ENCODE results near the gene TACC2. TPM values are rescaled to one million over a fixed set of nuclear protein-coding genes. Genes with fewer than 3 reads are reported as not detected.

Gene TACC2
- total RNA-seq, 1 donor from 2014 or later, result not detected

GRCh38 chr10:122298206-122298597, 309.2 kb downstream of the TACC2 start:
- H3K4me1 Mint-ChIP-seq, result peaks cover 2% of the 10 kb centered on the region

GRCh38 chr10:122298598-122299301, 309.8 kb downstream of the TACC2 start:
- H3K27ac Mint-ChIP-seq, result no peak overlapping the region
- no peak for TF ChIP-seq CTCF (IDR thresholded peaks at IDR 0.05)
- intact Hi-C loops (cut with micrococcal nuclease), result loop anchor here (1.0 to 2.0 kb wide), 4 partner anchors 44 to 405 kb away; partner anchors contain the start of gene PLEKHA1
- H3K4me1 Mint-ChIP-seq, result peaks cover 2% of the 10 kb centered on the region
- H3K9me3 Mint-ChIP-seq, result no peaks in the 10 kb centered on the region
- no peak overlapping the region for H3K4me3 Mint-ChIP-seq
- H3K27me3 Mint-ChIP-seq, result peaks cover 13% of the 10 kb centered on the region
- DNase-seq, result peak; percentile 48
- H3K36me3 Mint-ChIP-seq (ENCODE audit: low read depth), result no peaks in the 10 kb centered on the region
- POLR2A ChIA-PET, result interaction anchor here (1.0 kb wide), 1 partner anchor 137 kb away, joined by 5 read pairs; no protein-coding TSS in a partner anchor
- CTCF ChIA-PET, result interaction anchor here (0.5 to 4.6 kb wide), 14 partner anchors 9 to 405 kb away, joined by 3 to 89 read pairs (median 4); partner anchors contain the start of gene PLEKHA1
- peak; percentile 89 for ATAC-seq (ENCODE audit: low read depth)

More at GRCh38 chr10:122298206-122298597, 309.2 kb downstream of the TACC2 start:
- Mint-ChIP-seq H3K27ac (no peak overlapping the region), H3K9me3 (no peaks in the 10 kb centered on the region), H3K36me3 (ENCODE audit: low read depth) (no peaks in the 10 kb centered on the region), H3K27me3 (peaks cover 13% of the 10 kb centered on the region), H3K4me3 (no peak overlapping the region)
- intact Hi-C loops (cut with micrococcal nuclease), result loop anchor here (1.0 to 2.0 kb wide), 4 partner anchors 44 to 405 kb away; partner anchors contain the start of gene PLEKHA1
- CTCF ChIA-PET, result interaction anchor here (1.0 to 4.6 kb wide), 11 partner anchors 9 to 406 kb away, joined by 3 to 89 read pairs (median 5); no protein-coding TSS in a partner anchor
- no peak for ATAC-seq (ENCODE audit: low read depth)
- TF ChIP-seq CTCF (IDR thresholded peaks at IDR 0.05), result no peak
- DNase-seq, result no peak
- POLR2A ChIA-PET, result interaction anchor here (1.0 kb wide), 1 partner anchor 137 kb away, joined by 5 read pairs; no protein-coding TSS in a partner anchor

GRCh38 chr10:122299423-122300075, 310.6 kb downstream of the TACC2 start:
- Mint-ChIP-seq H3K27ac (no peak overlapping the region), H3K27me3 (peaks cover 13% of the 10 kb centered on the region), H3K9me3 (no peaks in the 10 kb centered on the region), H3K4me3 (no peak overlapping the region), H3K36me3 (ENCODE audit: low read depth) (no peaks in the 10 kb centered on the region), H3K4me1 (peaks cover 2% of the 10 kb centered on the region)
- no peak for DNase-seq
- intact Hi-C loops (cut with micrococcal nuclease), result loop anchor here (2.0 kb wide), 1 partner anchor 75 kb away; the partner anchor contains the start of gene PLEKHA1
- TF ChIP-seq CTCF (IDR thresholded peaks at IDR 0.05), result no peak
- ChIA-PET CTCF (interaction anchor here (0.5 to 4.6 kb wide), 14 partner anchors 8 to 405 kb away, joined by 3 to 89 read pairs (median 4); partner anchors contain the start of gene PLEKHA1), POLR2A (interaction anchor here (1.0 kb wide), 1 partner anchor 136 kb away, joined by 5 read pairs; no protein-coding TSS in a partner anchor)
- no peak for ATAC-seq (ENCODE audit: low read depth)

- Mint-ChIP-seq H3K36me3 (ENCODE audit: low read depth) (no peaks in the 10 kb centered on the region), H3K4me3 (no peak overlapping the region), H3K4me1 (peaks cover 3% of the 10 kb centered on the region), H3K9me3 (peaks cover 7% of the 10 kb centered on the region), H3K27me3 (peaks cover 12% of the 10 kb centered on the region), H3K27ac (no peak overlapping the region)
- ATAC-seq (ENCODE audit: low read depth), result no peak
- no peak for TF ChIP-seq CTCF (IDR thresholded peaks at IDR 0.05)
- CTCF ChIA-PET, result interaction anchor here (1.0 to 2.5 kb wide), 3 partner anchors 10 to 134 kb away, joined by 3 to 11 read pairs (median 4); no protein-coding TSS in a partner anchor
- DNase-seq, result no peak
- POLR2A ChIA-PET, result no interaction called here
- intact Hi-C loops (cut with micrococcal nuclease), result no loop called here
These were observed 312.3 kb downstream of the TACC2 start for GRCh38 chr10:122301055-122301810.
